Adipocyte (in vitro differentiated cells): ENCODE measurements around the gene MKKS.

Source experiments
- DNase-seq: peaks from one replicate; pipeline ENCODE4 v3.0.0-alpha.2; 2015; ENCODE audit warnings: low read depth
- H3K27me3 ChIP-seq: replicated peaks from 2 replicates; pipeline ENCODE4 v1.7.0; 2013; ENCODE audit warnings: mild to moderate bottlenecking, low read length, moderate library complexity; ENCODE audit not compliant: control insufficient read depth, insufficient read depth
- H3K36me3 ChIP-seq: 2 replicates; pipeline ENCODE4 v1.7.0; 2013; ENCODE audit warnings: low read length, mild to moderate bottlenecking, moderate library complexity; ENCODE audit not compliant: control insufficient read depth, insufficient read depth, severe bottlenecking
- H3K4me1 ChIP-seq: 2 replicates; pipeline ENCODE4 v1.7.0; 2013; ENCODE audit warnings: mild to moderate bottlenecking, low read length, moderate library complexity; ENCODE audit not compliant: control insufficient read depth, insufficient read depth
- H3K4me3 ChIP-seq: 2 replicates; pipeline ENCODE4 v1.7.0; 2013; ENCODE audit warnings: mild to moderate bottlenecking, low read length, moderate library complexity
- H3K9ac ChIP-seq: 2 replicates; pipeline ENCODE4 v1.7.0; 2013; ENCODE audit warnings: mild to moderate bottlenecking, low read length, moderate library complexity
- H3K9me3 ChIP-seq: 2 replicates; pipeline ENCODE4 v1.7.0; 2013; ENCODE audit warnings: mild to moderate bottlenecking, low read length, moderate library complexity; ENCODE audit not compliant: control insufficient read depth

Gene MKKS

GRCh38 chr20:10366898-10367692, 66.9 kb downstream of the MKKS start:
- Histone ChIP-seq H3K4me3 (no peak overlapping the region), H3K9ac (no peak overlapping the region), H3K4me1 (peaks cover 10% of the 10 kb centered on the region), H3K27me3 (peaks cover 4% of the 10 kb centered on the region), H3K9me3 (no peaks in the 10 kb centered on the region), H3K36me3 (no peaks in the 10 kb centered on the region)
- no peak for DNase-seq

DNA sequence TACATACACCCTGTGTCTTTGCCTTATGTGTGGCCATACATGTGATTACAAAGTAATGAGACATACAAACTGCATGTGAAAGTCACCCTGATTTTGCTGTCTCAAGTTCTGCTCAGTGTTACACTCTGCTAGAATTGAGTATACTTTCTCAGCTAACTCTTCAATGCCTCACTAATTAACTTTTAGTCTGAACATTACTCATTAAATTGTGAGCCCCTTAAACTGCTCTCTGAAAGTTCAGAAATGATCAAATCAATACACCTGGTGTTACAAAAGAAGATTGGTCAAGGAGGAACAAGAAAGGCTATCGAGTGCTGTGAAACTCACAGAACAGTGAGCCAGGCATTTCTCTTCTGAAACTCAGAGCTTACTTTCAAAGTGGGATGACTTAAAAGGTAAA, 71.3 kb downstream of the MKKS start:
- H3K9ac ChIP-seq = no peak overlapping the region
- H3K4me1 ChIP-seq = no peaks in the 10 kb centered on the region
- peaks cover 4% of the 10 kb centered on the region for H3K27me3 ChIP-seq
- no peak overlapping the region for H3K4me3 ChIP-seq
- no peaks in the 10 kb centered on the region for H3K36me3 ChIP-seq
- no peaks in the 10 kb centered on the region for H3K9me3 ChIP-seq
- no peak for DNase-seq

DNA sequence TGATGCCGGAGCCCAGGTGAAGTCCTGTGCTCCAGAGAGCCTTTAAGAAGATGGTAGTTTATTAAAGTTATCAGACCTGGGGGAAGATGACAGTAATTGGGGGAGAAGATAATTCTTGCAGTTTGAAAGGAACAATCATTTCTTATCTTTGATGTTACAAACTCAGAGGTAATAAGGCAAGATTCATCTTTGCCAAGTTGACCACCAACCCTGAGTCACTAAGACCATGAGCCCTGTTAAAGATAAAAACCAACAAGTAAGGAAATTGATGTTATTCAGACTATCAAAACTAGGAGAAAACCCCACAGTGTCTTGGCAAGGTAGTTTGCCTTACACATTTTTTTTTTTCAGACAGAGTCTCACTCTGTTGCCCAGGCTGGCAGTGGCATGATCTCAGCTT, 73.1 kb downstream of the MKKS start:
- DNase-seq = no peak
- H3K27me3 ChIP-seq = peaks cover 4% of the 10 kb centered on the region

DNA sequence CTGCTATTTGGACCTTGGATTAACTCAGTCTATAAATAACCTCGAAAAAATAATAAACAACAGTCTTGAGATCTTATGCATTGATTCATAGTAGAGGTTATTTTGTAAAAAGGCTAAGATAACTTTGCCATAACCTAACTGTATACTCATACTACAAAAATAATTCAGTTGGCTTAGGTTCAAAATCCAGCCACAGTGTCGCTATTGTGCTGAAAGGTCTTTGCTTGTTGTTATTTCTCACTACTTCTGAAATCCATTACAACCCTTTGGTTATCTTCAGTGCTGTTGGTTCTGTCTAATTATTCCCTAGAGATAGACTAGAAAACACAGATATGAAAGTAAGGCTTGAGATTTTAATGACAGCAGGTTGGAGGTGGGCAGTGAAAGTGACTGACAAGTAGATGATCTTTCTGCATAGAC, 74.4 kb downstream of the MKKS start:
- no peaks in the 10 kb centered on the region for H3K36me3 ChIP-seq
- H3K4me1 ChIP-seq = no peaks in the 10 kb centered on the region
- H3K9me3 ChIP-seq = no peaks in the 10 kb centered on the region
- no peak overlapping the region for H3K4me3 ChIP-seq
- no peaks in the 10 kb centered on the region for H3K27me3 ChIP-seq
- DNase-seq = peak; percentile 34
- no peak overlapping the region for H3K9ac ChIP-seq

More for the DNA sequence above, 73.1 kb downstream of the MKKS start:
- no peak overlapping the region for H3K4me3 ChIP-seq
- no peaks in the 10 kb centered on the region for H3K9me3 ChIP-seq
- H3K36me3 ChIP-seq = no peaks in the 10 kb centered on the region
- no peak overlapping the region for H3K9ac ChIP-seq
- no peaks in the 10 kb centered on the region for H3K4me1 ChIP-seq

DNA sequence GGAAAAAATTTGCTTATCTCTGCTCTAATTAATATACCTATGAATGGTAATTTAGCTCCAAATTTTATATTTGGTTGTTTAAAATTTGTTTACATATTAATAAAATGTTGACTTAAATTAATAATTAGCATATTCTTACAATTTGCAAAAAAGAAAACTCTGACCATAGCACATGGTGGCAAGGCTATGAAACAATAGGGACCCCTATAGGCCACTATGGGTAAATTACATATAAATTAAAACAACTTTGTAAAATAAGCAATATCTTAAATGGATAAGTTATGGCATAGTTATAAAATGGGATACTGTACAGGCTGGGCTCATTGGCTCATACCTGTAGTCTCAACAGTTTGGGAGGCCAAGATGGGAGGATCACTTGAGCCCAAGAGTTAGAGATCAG, 76.0 kb downstream of the MKKS start:
- DNase-seq = peak; percentile 45
- Histone ChIP-seq H3K9me3 (no peaks in the 10 kb centered on the region), H3K9ac (no peak overlapping the region), H3K4me3 (no peak overlapping the region), H3K27me3 (no peaks in the 10 kb centered on the region), H3K4me1 (peaks cover 8% of the 10 kb centered on the region), H3K36me3 (no peaks in the 10 kb centered on the region)

- H3K4me1 ChIP-seq = peaks cover 10% of the 10 kb centered on the region
- no peak overlapping the region for H3K9ac ChIP-seq
- no peaks in the 10 kb centered on the region for H3K27me3 ChIP-seq
- H3K36me3 ChIP-seq = no peaks in the 10 kb centered on the region
- no peak overlapping the region for H3K4me3 ChIP-seq
- no peaks in the 10 kb centered on the region for H3K9me3 ChIP-seq
- DNase-seq = no peak
Measured at GRCh38 chr20:10357061-10357708, 76.8 kb downstream of the MKKS start.

- H3K9ac ChIP-seq = no peak overlapping the region
- DNase-seq = no peak
- no peaks in the 10 kb centered on the region for H3K27me3 ChIP-seq
- H3K9me3 ChIP-seq = no peaks in the 10 kb centered on the region
- no peak overlapping the region for H3K4me3 ChIP-seq
- H3K36me3 ChIP-seq = no peaks in the 10 kb centered on the region
- H3K4me1 ChIP-seq = peaks cover 10% of the 10 kb centered on the region
Measured at GRCh38 chr20:10356628-10357027, 77.4 kb downstream of the MKKS start.

DNA sequence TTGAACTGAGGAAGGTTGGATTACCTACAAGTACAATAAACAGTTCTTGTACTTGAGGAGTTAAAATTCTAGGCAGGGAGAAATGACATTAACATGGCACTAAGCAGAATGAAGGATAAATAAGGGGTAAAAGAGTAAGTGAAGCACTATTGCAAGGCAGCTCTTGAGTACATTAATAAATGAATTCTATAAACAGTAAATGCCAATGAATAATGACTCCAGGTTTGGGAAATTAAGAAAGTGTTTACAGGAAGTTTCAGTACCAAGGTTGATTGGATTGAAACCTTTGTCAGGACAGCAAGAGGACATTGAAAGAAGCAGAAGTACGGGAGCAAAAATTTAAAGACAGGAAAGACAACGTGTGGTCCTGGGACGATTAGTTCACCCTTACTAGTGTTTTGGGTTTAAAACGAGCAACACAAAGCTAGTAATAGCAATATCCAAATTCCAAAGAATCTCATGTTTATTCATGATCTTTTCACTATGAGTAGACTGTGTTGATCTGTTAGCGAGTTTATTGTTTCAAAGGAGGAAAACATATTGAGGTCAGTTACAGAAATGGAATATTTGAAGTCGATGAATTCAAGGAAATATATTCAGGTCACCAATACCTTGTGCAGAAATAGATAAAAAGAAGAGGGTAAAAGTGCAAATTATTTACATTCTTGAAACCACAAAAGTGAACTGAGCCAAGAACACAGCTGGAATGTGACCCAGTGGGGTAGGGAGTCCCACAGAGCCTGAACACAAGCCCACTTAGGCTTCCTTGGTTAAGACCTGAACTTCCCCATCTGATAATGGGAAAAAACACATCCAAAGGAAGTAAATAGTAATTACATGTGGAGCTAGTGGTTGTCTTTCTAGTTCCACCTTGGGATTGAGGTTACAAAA, 80.8 kb downstream of the MKKS start:
- no peak for DNase-seq
- H3K27me3 ChIP-seq = no peaks in the 10 kb centered on the region
- no peak overlapping the region for H3K9ac ChIP-seq
- H3K36me3 ChIP-seq = no peaks in the 10 kb centered on the region
- H3K4me3 ChIP-seq = no peak overlapping the region
- no peaks in the 10 kb centered on the region for H3K9me3 ChIP-seq
- peaks cover 17% of the 10 kb centered on the region for H3K4me1 ChIP-seq
